ENCODE measurements around the gene AKT3.
"Not testable (repeated sequence)": the region's sequence is repeated elsewhere in the genome, so short reads cannot be mapped to it uniquely, and the experiment has no call there.

Gene AKT3

DNA sequence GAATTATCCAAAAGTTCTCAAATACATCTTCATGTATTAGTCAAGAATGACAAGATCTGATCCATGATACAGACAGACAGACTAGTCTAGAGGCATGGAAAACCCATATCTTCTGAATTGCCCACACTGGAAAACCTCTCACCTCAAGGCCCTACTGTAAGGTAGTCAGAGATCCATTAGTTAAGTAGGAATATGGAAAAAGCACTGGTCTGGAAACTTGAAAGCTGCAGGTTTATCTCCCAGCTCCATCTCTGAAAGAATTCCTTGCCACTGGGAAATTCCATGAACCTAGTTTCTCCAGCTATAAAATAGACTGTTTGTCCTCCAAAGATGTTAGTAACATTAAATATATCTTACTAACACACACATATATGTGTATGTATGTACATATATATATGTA lies 169.2 kb downstream of the AKT3 start:
- no peak for DNase-seq

- DNase-seq, result no peak
Observed at GRCh38 chr1:243672539-243673074, 177.4 kb downstream of the AKT3 start.

GRCh38 chr1:243667591-243667990 lies 182.5 kb downstream of the AKT3 start:
- no peak for DNase-seq

GRCh38 chr1:243667133-243667532 lies 182.9 kb downstream of the AKT3 start:
- DNase-seq, result no peak

GRCh38 chr1:243663651-243664050 lies 186.4 kb downstream of the AKT3 start:
- DNase-seq, result no peak

- not testable (repeated sequence) for DNase-seq
Observed at GRCh38 chr1:243662169-243662568, 187.9 kb downstream of the AKT3 start.

- DNase-seq, result no peak
Observed at GRCh38 chr1:243658594-243659105, 191.4 kb downstream of the AKT3 start.

GRCh38 chr1:243657793-243658192 lies 192.2 kb downstream of the AKT3 start:
- DNase-seq, result no peak

GRCh38 chr1:243649530-243649929 lies 200.5 kb downstream of the AKT3 start:
- not testable (repeated sequence) for DNase-seq

- no peak for DNase-seq
Observed at GRCh38 chr1:243646841-243647240, 203.2 kb downstream of the AKT3 start.

DNA sequence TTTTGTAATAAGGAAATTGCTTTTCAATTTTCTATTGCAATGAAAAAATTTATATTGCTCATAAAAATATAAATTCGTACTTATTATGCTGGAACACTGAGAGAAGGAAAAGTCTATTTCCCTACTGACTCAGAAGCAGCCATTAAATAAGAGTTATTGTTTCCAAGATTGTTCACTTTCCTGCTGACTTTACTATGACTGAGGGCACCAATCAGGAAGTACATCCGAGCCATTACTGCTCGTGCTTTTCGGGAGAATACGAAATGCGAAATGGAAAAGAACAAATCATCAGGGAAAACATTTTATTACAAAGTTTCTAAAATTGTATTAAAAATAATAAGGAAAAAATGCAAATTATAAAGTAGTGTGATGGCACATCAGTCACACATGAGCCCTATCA lies 204.8 kb downstream of the AKT3 start:
- DNase-seq, result no peak

DNA sequence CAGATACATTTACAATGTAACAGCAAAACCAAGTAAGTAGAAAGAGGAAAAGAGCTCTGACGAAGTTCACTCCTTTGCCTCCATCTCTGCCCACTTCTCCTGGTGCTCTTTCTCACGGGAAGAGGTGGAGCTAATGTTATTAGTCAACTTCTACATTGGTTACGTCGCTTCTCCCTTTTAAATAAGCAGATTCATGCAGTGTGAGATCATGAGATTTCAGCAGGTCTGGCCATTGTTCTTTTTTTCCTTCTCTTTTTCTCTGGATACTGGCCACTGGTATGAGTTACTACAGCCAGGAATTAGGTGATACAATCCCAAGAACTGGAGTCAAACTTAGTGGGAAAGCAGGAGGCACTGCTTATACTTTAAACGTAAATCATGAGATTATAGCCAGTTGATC lies 207.1 kb downstream of the AKT3 start:
- no peak for DNase-seq

- no peak for DNase-seq
Observed at GRCh38 chr1:243639027-243639658, 210.9 kb downstream of the AKT3 start.

DNA sequence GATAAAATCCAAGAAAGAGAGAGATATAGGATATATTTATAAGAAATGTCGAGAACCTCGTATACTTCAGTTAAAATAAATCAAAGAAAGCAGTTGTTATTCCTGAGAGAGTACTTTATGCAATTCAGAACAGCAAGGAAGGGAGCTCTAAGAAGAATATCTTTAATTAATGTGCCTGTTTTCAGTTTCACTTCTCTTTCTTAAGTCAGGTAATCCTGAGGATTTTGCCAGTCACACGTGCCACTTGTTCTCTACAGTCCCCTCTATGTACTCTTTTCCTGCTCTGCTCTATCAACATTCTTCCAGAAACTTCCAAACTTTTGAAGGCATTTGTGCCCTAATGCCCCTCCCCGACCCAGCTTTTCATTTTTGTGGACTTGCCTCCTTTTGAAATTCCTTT lies 211.9 kb downstream of the AKT3 start:
- DNase-seq, result no peak

GRCh38 chr1:243628476-243628907 lies 221.6 kb downstream of the AKT3 start:
- DNase-seq, result no peak

- DNase-seq, result no peak
Observed at GRCh38 chr1:243623841-243624240, 226.2 kb downstream of the AKT3 start.

DNA sequence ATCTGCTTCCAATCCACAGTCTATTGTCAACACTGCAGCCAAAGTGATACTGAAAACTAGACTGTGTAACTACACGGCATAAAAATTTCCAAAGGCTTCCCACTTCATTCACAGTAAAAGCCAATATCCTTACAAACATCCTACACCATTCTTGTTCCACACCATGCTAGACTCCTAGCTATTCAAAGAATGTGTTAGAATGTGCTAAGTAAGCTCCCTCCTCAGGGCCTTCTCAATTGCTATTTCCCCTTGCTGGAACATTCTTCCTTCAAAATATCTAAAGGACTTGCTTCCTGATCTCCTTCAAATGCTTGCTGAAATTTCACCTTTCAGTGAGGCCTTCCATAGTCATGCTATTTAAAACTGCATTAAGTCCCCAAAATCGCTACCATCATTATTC lies 228.1 kb downstream of the AKT3 start:
- DNase-seq, result no peak

DNA sequence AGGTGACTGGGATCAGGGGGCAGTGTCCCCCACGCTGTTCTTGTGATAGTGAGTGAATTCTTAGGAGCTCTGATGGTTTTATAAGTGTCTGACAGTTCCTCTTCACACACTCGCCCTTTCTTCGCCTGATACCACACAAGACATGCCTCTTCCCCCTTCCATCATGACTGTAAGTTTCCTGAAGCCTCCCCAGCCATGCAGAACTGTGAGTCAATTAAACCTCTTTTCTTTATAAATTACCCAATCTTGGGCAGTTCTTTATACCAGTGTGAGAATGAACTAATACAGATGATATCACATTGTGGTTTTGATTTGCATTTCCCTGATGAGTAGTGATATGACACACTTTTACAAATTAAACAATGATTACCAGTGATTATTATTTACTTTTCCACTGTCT lies 229.9 kb downstream of the AKT3 start:
- DNase-seq, result no peak

- DNase-seq, result no peak
Observed at GRCh38 chr1:243609698-243610097, 240.3 kb downstream of the AKT3 start.

- no peak for DNase-seq
Observed at GRCh38 chr1:243605604-243606003, 244.4 kb downstream of the AKT3 start.

DNA sequence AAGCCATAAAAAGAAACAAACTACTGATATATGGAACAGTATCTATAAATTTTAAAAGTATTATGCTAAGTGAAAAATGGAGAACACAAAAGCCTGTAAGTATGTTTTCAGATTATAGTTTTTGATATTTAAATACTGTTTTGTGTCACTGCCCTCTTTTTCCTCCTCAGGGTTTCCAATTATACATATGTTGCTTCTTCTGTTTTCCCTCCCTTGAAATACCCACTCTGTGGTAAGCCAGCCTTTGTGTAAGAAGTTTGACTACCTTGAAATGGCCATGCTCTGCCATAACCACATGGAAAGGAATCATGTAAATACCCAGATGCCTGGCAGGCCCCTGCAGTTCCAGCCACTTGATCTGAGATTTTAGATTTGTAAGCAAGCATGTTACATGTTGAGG lies 248.3 kb downstream of the AKT3 start:
- no peak for DNase-seq

GRCh38 chr1:243598433-243598832 lies 251.6 kb downstream of the AKT3 start:
- no peak for DNase-seq

DNA sequence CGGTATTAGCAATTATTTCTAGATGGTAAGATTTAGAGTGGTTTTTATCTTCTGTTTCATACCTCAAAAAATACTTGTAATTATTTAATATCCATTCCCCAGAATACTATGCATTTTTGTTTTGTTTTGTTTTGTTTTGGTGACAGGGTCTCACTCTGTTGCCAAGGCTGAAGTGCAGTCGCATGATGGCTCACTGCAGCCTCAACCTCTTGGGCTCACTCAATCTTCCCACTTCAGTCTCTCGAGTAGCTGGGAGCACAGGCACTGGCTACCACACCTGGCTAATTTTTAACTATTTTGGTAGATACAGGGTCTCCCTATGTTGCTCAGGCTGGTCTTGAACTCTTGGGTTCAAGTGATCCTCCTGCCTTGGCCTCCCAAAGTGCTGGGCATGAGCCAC lies 252.7 kb downstream of the AKT3 start:
- DNase-seq, result no peak

DNA sequence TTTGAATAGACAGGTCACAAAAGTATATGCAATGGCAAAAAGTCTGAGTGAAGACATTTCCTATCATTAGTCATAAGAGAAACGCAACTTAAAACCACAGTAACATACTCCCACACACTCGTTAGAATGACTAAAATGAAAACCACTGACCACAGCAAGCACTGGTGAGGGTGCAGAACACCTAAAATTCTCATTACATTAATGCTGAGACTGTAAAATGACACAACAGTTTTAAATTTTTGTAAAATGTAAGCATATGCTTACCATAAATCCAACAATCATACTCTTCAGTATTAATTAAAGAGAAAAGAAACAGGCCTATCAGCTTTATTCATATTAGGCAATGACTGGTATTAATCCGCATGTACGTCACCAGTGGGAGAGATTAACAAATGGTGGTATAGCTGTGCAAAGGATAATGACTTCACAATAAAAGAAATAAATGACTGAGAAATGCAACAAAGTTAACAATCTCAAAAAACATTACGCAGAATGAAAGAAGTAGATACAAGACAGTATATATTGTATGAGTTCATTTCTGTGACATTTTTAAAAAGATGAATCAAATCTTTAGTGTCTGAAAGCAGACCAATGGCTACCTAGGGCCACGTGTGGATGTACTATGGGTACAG lies 253.5 kb downstream of the AKT3 start:
- no peak for DNase-seq

Measured in activated T-cell treated with anti-CD3 and anti-CD28 coated beads, Interleukin-2, amount 50 U/mL, for 48 hours (primary cell).